NCI-H510A treated with DMSO at 0.1 percent for 48 hours (cell line): ENCODE measurements around the gene CCDC188.

Experiments used
- DNase-seq: peaks from one replicate; lab custom pipeline; 2025; lab: John Stamatoyannopoulos, UW

Gene CCDC188

DNA sequence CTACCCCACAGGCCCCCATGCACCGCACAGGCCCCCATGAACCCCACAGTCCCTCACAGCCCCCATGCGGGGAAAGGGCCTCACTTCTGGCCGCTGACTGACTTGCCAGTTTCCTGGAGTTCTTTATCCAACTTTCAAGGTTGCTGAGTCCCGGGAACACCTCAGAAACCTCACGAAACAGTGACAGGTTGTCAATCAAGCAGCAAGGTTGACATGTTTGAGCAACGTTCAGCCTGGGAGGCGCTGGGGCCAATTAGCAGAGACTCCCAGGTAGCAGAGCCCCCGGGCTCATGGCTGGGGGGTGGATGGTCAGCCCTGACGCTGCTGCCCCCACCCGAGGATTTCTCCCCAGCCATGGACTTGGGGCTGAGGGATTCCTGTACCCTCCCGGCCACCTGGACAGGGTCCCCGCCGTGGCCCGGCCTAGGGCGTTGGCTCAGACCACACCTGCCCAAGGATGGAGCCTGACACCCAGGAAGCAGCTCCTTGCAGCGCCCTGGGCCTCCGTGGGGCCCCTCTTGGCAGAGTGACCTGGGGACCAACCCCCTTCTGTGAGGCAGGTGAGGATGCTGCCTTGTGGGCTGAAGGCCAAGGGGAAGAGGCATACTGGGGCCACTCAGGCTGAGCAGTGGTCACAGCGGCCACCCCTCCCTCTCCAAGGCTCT lies 33.8 kb upstream of the CCDC188 start:
- no peak for DNase-seq

- no peak for DNase-seq
These were observed 33.0 kb upstream of the CCDC188 start for GRCh38 chr22:20183823-20184222.

- DNase-seq, result no peak
These were observed 32.2 kb upstream of the CCDC188 start for GRCh38 chr22:20183101-20183500.

DNA sequence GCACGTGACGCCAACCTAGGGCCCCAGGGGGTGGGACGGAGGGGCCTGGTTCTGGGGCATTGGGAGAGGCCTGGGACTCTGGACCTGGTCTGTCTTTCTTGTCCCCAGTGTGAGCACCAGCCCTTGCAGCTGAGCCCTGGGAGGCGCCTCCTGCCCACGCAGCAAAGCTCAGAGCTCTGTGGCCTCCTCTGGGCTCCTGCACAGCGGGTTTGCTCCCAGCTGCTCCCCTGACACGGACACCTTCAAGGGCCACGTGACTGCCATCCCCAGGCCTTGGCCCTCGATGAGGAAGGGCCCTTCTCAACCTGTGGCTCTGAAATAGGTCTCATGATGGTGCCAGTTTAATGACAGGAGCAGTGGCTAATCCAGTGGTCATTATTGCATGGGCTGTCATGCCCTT lies 31.5 kb upstream of the CCDC188 start:
- no peak for DNase-seq

- DNase-seq, result no peak
These were observed 31.0 kb upstream of the CCDC188 start for GRCh38 chr22:20181884-20182236.

GRCh38 chr22:20181194-20181883 lies 30.5 kb upstream of the CCDC188 start:
- DNase-seq, result no peak

DNA sequence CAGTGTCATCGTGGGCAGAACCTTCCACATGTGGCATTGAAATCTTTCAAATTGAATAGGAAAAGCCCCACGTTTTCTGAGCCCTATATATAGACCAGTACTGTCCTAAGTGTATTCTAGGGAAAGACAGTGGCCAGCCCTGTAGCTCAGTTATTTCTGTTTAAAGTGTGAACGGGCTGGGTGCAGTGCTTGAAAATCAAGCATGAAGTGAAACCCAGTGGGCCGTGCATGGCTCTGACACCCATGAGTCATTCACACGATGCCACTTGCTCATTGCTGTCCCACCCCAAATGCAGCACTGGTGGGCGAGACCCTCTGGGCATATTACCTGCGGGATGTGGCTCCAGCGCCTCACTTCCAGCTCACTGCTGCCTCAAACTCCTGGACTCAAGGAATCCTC lies 29.8 kb upstream of the CCDC188 start:
- no peak for DNase-seq

DNA sequence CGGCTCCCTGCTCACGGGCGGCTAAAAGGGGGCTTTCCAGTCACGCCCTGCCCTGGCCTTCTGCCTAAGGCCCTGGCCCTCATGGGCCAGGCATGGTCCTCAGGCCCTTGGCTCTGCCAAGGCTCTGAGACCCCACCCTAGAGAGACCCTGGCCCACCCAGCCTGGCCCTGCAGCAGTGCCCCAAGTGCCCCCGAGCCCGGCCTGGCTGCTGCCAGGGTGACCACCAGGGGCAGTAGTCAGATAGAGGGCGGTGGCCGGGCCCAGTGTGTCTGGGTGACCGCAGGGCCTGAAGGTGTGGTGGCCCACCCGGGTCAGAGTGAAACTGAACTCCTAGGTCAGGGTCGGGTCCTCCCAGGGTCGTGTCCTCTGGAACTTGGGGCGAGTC lies 29.4 kb upstream of the CCDC188 start:
- DNase-seq, result no peak

DNA sequence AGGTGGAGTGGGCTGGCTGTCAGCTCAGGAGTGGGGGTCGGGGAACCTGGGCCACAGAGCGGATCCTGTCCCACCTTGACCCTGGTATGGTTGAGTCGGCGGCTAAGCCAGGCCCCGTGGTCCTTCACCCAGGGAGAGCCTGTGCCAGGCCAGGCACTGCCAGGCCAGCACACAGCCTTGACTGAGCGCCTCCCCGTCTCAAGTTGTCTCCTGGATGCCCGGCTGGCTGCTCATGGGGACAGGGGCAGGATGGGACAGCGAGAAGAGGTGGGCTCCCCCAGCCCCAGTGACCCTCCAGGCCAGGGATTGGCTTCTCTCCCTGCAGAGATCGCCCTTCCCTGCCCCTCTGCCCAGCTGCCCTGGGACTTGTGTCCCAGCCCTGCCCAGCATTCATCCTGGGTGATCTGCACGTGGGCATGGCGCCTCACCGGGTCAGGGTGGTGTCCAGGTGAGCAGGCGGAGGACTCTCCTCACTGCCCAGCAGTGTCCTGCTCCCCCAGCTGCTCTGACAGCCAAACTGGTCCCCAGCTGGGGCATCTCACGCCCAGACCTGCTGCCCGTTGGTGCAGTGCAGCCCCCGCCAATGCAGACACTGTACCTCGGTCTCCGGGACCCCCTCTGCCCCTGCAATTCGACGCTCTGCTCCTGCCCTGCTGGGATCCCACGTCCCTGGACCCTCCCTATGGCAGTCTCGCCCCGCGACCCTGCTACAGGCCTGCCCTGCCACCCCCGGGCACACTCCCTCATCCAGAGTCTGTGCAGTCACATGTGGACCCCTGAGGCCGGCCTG lies 28.8 kb upstream of the CCDC188 start:
- DNase-seq, result no peak

DNA sequence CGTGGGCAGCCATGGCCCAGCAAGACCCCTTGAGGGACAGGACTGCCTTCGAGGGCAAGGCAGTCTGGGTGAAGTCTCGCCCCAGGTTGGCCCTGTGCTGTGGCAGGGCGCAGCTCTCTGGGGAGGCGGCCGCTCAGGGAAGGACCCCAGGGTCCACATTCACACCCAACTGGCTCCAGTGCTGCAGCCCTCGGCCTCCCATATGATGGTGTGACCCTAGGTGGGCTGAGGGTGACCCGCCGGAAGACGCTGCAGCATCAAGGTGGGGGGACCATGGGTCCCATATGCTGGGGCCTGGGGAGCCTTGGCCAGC lies 28.0 kb upstream of the CCDC188 start:
- no peak for DNase-seq

DNA sequence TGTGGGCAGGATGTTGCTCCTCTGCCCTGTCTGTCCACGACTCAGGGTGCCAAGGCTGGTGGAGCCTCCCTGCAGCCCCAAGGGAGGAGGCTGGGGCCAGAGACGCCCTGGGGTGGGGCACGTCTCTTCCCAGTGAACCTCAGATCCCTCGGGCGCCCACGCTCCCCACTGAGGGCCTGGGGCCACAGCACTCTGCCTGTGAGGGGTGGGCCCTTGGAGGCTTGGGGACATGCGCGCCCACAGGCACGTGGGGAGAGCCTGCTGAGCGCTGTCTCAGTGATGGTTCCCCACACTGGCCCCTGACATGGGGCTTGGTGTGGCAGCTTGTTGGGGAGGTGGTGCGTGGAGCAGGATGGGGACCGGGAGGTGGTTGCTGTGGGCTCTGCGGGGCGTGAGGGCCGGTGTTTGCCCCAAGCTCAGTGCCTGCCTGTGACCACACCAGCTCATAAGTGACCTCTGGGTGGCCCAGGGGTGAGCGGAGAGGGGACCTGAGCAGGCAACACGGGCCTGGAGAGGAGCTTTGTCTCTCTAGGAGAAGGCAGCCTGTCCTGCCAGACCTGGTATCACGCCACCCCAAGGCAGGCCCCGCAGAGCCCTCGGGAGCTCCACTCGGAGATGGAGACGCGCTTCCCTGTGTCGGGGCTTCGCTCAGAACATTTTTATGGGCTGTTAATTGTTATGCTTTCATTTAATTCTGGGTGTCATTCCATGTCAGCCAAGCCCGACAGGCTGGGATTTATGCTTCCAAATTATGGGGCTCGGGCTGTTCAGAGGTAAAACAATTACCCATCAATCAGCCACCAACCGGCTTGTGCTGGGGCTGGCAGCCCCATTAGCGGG lies 27.4 kb upstream of the CCDC188 start:
- no peak for DNase-seq

DNA sequence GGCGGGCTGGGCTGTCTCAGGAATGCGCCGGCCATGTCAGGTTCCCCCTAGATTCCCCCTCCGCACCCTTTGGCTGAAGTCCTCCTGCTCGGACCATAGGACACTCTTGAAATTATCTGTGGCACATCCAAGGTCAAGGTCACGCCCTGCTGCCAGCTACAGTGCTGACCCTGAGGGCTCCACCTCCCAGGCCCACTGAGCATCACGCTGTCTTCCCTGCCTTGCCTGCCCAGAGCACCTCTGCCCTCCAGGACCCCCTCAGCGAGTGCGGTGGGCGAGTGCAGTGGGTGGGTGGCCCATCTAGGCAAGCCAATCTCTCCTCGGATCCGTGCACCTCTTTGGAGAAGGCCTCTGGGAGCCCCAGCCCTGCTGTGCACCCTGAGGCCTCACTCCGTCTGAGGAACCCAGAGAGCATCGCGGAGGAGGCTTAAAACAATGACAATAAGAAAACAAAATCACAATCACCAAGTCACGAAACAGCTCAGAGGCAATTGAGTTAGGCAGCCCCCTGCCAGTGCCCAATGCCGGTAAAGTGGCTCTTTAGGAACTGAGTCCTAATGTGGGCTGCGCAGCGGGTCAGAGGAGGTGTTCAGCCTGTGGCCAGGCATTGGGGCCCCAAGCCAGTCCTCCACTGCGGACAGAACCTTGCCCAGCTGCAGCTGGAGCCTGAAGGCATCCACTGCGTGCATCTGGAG lies 26.5 kb upstream of the CCDC188 start:
- DNase-seq, result no peak

- DNase-seq, result no peak
These were observed 25.7 kb upstream of the CCDC188 start for GRCh38 chr22:20176421-20177085.

DNA sequence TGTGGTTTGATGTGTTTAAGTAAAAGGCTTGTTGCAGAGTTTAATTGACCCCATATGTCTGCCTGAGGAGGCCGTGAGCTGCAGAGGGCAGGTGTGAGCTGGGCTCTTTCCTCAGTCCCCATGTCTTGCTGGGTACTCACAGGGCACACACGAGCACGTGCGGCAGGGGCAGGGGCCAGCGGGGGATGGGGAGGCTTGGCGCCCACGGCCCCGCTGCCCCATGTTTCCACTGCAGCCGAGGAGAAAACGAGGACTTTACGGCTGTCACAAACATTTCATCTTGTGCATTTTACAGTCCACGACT lies 24.7 kb upstream of the CCDC188 start:
- no peak for DNase-seq

DNA sequence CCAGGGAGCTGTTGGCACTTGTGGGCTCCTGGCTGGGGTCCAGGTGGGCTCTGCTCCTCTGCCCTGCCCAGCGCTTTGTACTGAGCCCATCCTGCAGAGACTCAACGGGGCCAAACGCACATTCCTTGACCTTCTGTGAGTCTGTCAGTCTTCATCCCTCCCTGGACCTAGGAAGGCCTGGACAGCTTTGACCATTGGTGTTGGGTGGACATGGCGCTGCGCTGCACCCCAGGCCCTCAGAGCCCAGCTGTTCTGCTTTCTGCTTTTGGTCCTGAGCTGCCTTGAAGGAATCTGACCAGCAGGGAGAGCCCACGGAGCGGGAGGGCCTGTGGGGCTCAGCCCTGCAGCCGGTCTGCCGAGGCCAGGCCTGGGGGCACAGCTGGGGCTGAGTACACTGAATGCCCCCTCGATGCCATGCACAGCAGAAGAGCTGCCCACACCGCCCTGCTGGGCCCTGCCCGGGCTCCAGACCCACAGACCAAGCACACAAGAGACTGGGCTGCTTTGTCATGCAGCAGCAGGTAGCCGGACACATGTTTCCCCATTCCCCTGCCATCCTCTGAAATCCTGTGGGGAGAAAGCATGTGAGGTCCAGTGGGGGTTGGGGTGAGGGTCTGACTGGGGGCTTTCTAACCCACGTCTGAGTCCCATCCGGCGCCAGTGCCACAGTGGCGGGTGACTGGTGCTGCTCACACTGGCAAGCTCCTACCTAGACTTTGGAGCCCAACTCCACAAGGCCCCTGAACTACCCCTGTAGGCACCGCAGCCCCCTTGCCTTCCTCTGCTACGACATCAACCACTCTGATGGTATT lies 24.1 kb upstream of the CCDC188 start:
- no peak for DNase-seq

DNA sequence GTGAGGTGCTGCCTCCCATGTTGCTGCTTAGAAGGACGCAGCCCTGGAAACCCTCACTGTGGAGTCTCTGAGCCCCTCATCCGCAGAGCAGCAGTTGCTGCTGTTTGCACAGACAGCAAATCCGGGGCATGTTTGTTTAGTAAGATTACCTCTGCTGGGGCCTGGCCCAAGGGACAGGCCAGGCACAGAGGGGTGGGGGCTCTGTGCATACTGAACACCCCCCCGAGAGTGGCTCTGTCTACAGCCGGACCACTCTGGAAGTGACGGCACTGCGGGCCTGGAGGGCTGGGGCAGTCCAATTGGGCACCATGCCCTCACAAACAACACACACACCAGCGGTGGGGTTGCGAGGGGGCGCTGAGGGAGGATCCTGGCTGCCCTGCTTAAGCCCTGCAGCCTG lies 22.9 kb upstream of the CCDC188 start:
- DNase-seq, result no peak

GRCh38 chr22:20173246-20173645 lies 22.4 kb upstream of the CCDC188 start:
- no peak for DNase-seq

GRCh38 chr22:20172141-20172613 lies 21.3 kb upstream of the CCDC188 start:
- DNase-seq, result no peak

- no peak for DNase-seq
These were observed 20.7 kb upstream of the CCDC188 start for GRCh38 chr22:20171288-20172140.

- no peak for DNase-seq
These were observed 19.3 kb upstream of the CCDC188 start for GRCh38 chr22:20170170-20170569.
